A549 (cell line): ENCODE measurements around the gene IFFO2. TPM values are rescaled to one million over a fixed set of nuclear protein-coding genes. Genes with fewer than 3 reads are reported as not detected.
A peak's percentile ranks its signal among the peaks of the same experiment; 100 is the strongest.

Experiments
- ATAC-seq, 2 experiments: fragments of 200-7000 bp in 1 of 2; fragments of >200 bp in 1 of 2; cut with Nextera tagmentation in 1 of 2; cut with Tn5 transposase in 1 of 2; 3 replicates each; pipeline versions ENCODE4 v1.8.0 to v1.9.1; 2018 to 2020; ENCODE audit warnings: mild to moderate bottlenecking in 1 of 2, moderate library complexity in 1 of 2
- CTCF ChIA-PET: fragments of 300-600 bp; sonication (Branson Sonifier 250); formaldehyde crosslinking; extraction: SDS; loops from one replicate; lab custom pipeline; 2021; ENCODE audit warnings: antibody characterized with exemption, inconsistent platforms; lab: Yijun Ruan, JAX
- POLR2A ChIA-PET: fragments of 350-600 bp; formaldehyde crosslinking; extraction: SDS; loops from one replicate; lab custom pipeline; 2021; ENCODE audit warnings: antibody characterized with exemption, inconsistent platforms; lab: Yijun Ruan, JAX
- DNase-seq, 2 experiments: peaks; one replicate each; pipeline versions ENCODE4 v3.0.0 to v3.0.0-alpha.2; 2011 to 2016; ENCODE audit warnings: low read depth in 1 of 2, low spot score in 1 of 2
- FAIRE-seq: peaks from 2 replicates; lab custom pipeline; 2011; peaks lifted over from hg19 to GRCh38; lab: Jason Lieb, UNC
- H3K27ac ChIP-seq, 2 experiments: fragments of >200 bp; sonication (Bioruptor Twin); formaldehyde crosslinking; 3 replicates each; pipeline ENCODE4 v1.5.1; 2016 to 2017
- H3K4me1 ChIP-seq: fragments of >200 bp; sonication (Bioruptor Twin); formaldehyde crosslinking; 3 replicates; pipeline ENCODE4 v1.6.1; 2016
- H3K4me2 ChIP-seq: fragments of >200 bp; sonication (Bioruptor Twin); formaldehyde crosslinking; 3 replicates; pipeline ENCODE4 v1.6.1; 2016
- H3K4me3 ChIP-seq: fragments of >200 bp; sonication (Bioruptor Twin); formaldehyde crosslinking; 3 replicates; pipeline ENCODE4 v1.5.1; 2016
- H3K9me3 ChIP-seq: fragments of >200 bp; sonication (Bioruptor Twin); formaldehyde crosslinking; 3 replicates; pipeline ENCODE4 v1.6.1; 2016
- CBX2 ChIP-seq: fragments of 200-600 bp; sonication (generic); IDR thresholded peaks from 2 replicates; pipeline ENCODE4 v1.6.1; 2016; ENCODE audit warnings: low read depth, mild to moderate bottlenecking, borderline replicate concordance
- CBX8 ChIP-seq: fragments of 200-600 bp; sonication (generic); IDR thresholded peaks from 2 replicates; pipeline ENCODE4 v1.6.1; 2016
- CEBPB ChIP-seq, 2 experiments: fragments of >200 bp in 1 of 2; sonication (Bioruptor Twin) in 1 of 2; formaldehyde crosslinking in 1 of 2; IDR thresholded peaks; 2 replicates each; pipeline ENCODE4 v1.6.1; 2012 to 2016
- CHD2 ChIP-seq: fragments of 150-350 bp; IDR thresholded peaks from 2 replicates; pipeline ENCODE4 v1.6.1; 2014; ENCODE audit warnings: low read length; ENCODE audit not compliant: partially characterized antibody
- CTCF ChIP-seq: fragments of >200 bp; sonication (Bioruptor Twin); formaldehyde crosslinking; IDR thresholded peaks from 3 replicates; pipeline ENCODE4 v1.5.1; 2016
- EP300 ChIP-seq, 2 experiments: fragments of >200 bp; sonication (Bioruptor Twin); formaldehyde crosslinking; IDR thresholded peaks; 2 replicates in 1 of 2; 3 replicates in 1 of 2; pipeline ENCODE4 v1.6.1; 2016 to 2017
- HMGXB4 ChIP-seq: fragments of 250-450 bp; sonication (Bioruptor Pico); IDR thresholded peaks from 2 replicates; pipeline ENCODE4 v1.5.0; 2021; ENCODE audit warnings: mild to moderate bottlenecking, moderate library complexity, borderline replicate concordance
- HOXA7 ChIP-seq: fragments of 250-450 bp; sonication (Bioruptor Pico); IDR thresholded peaks from 2 replicates; pipeline ENCODE4 v1.5.0; 2020; ENCODE audit warnings: mild to moderate bottlenecking, moderate library complexity
- HOXB13 ChIP-seq: fragments of 250-450 bp; sonication (Bioruptor Pico); IDR thresholded peaks from 2 replicates; pipeline ENCODE4 v1.5.0; 2020; ENCODE audit warnings: low read depth, mild to moderate bottlenecking, moderate library complexity
- JUN ChIP-seq, 2 experiments: fragments of >200 bp; sonication (Bioruptor Twin); formaldehyde crosslinking; IDR thresholded peaks; 2 replicates in 1 of 2; 3 replicates in 1 of 2; pipeline ENCODE4 v1.6.1; 2016 to 2017
- KDM5A ChIP-seq: fragments of 200-600 bp; sonication (generic); IDR thresholded peaks from 2 replicates; pipeline ENCODE4 v1.6.1; 2016; ENCODE audit warnings: antibody characterized with exemption, mild to moderate bottlenecking
- MAX ChIP-seq: IDR thresholded peaks from 2 replicates; pipeline ENCODE4 v1.6.1; 2012
- NPAS2 ChIP-seq: fragments of 250-450 bp; sonication (Bioruptor Pico); IDR thresholded peaks from 2 replicates; pipeline ENCODE4 v1.8.0; 2022; ENCODE audit warnings: mild to moderate bottlenecking, moderate library complexity, borderline replicate concordance
- PHF8 ChIP-seq: fragments of 200-600 bp; sonication (generic); IDR thresholded peaks from 2 replicates; pipeline ENCODE4 v1.6.1; 2016; ENCODE audit warnings: low read depth, mild to moderate bottlenecking, antibody characterized with exemption, moderate library complexity, borderline replicate concordance
- POLR2AphosphoS2 ChIP-seq: conservative IDR thresholded peaks from 2 replicates; pipeline ENCODE4 v1.6.1; 2012; ENCODE audit warnings: low read length, improper control_type of control experiment, inconsistent platforms
- RARB ChIP-seq: fragments of 250-450 bp; sonication (Bioruptor Pico); IDR thresholded peaks from 2 replicates; pipeline ENCODE4 v1.8.0; 2021; ENCODE audit warnings: mild to moderate bottlenecking, moderate library complexity
- RCOR1 ChIP-seq: fragments of 150-350 bp; IDR thresholded peaks from 2 replicates; pipeline ENCODE4 v1.6.1; 2014; ENCODE audit warnings: antibody characterized with exemption, low read length, low read depth
- REST ChIP-seq: fragments of 200-600 bp; sonication (generic); IDR thresholded peaks from 2 replicates; pipeline ENCODE4 v1.6.1; 2016; ENCODE audit warnings: antibody characterized with exemption, mild to moderate bottlenecking, moderate library complexity
- TFCP2L1 ChIP-seq: fragments of 250-450 bp; sonication (Bioruptor Pico); IDR thresholded peaks from 2 replicates; pipeline ENCODE4 v1.5.0; 2021; ENCODE audit warnings: mild to moderate bottlenecking
- TP53 ChIP-seq: fragments of 250-450 bp; sonication (Bioruptor Pico); IDR thresholded peaks from 2 replicates; pipeline ENCODE4 v1.5.0; 2021; ENCODE audit warnings: mild to moderate bottlenecking, moderate library complexity
- ZC3H11A ChIP-seq: fragments of 450-650 bp; IDR thresholded peaks from 2 replicates; pipeline ENCODE4 v1.6.1; 2014; ENCODE audit warnings: antibody characterized with exemption, mild to moderate bottlenecking
- ZSCAN20 ChIP-seq: fragments of 250-450 bp; sonication (Bioruptor Pico); IDR thresholded peaks from 2 replicates; pipeline ENCODE4 v1.8.0; 2022; ENCODE audit warnings: mild to moderate bottlenecking, moderate library complexity
- WGBS: methylation state at CpG from one replicate; pipeline ENCODE4 v1.1.6; 2017; ENCODE audit errors: missing lambda C conversion rate; 5-methylcytosine and 5-hydroxymethylcytosine counted together
- polyA plus RNA-seq, 4 experiments: library from polyadenylated mRNA; depleted of rRNA in 3 of 4; stranded (reverse); fragments of >200 nt; fragmentation: RNase III in 1 of 4; extraction: RNeasy Plus Mini Kit Qiagen cat#74134 plus additional on column Dnase treatment in 1 of 4; gene quantifications; 2 replicates in 3 of 4; 3 replicates in 1 of 4; pipeline ENCODE4 v1.2.3, GENCODE V29; 2011 to 2017

Gene IFFO2
- polyA plus RNA-seq, 2 of the 4 experiments (the other 2 are of a cell fraction) = 24.3 to 53.9 TPM

GRCh38 chr1:19003371-19004290 lies 47.2 kb upstream of the IFFO2 start:
- Histone ChIP-seq H3K4me2 (no peak overlapping the region), H3K9me3 (peaks cover 21% of the 10 kb centered on the region), H3K4me1 (peaks cover 29% of the 10 kb centered on the region), H3K27ac (peak overlapping the region in 1 of 2 experiments; percentile 52; a peak in 3 of 6 replicates)
- DNase-seq (no peak), FAIRE-seq (no peak), ATAC-seq (no peak)
- POLR2A ChIA-PET = no interaction called here
- TF ChIP-seq CBX2 = no peak
- TF ChIP-seq PHF8 = no peak
- no peak for TF ChIP-seq CTCF
- no peak for TF ChIP-seq HOXB13 (CRISPR knock-in tag)
- no peak for TF ChIP-seq MAX
- TF ChIP-seq CBX8 = no peak
- no peak for TF ChIP-seq TFCP2L1 (CRISPR knock-in tag)
- TF ChIP-seq HOXA7 (CRISPR knock-in tag) = no peak
- TF ChIP-seq EP300 (IDR thresholded peaks at IDR 0.05) = no peak
- TF ChIP-seq NPAS2 (CRISPR knock-in tag) = no peak
- TF ChIP-seq CHD2 = no peak
- TF ChIP-seq CEBPB (IDR thresholded peaks at IDR 0.05) = no peak
- TF ChIP-seq RARB = no peak
- TF ChIP-seq RCOR1 = no peak
- TF ChIP-seq, all 56 proteins: peak for 0
- CTCF ChIA-PET = interaction anchor here (0.5 kb wide), 1 partner anchor 68 kb away, joined by 5 read pairs; no protein-coding TSS in a partner anchor
- WGBS = 94% methylated on average over 11 of the region's 11 CpGs
- no peak overlapping the region for H3K4me3 ChIP-seq

DNA sequence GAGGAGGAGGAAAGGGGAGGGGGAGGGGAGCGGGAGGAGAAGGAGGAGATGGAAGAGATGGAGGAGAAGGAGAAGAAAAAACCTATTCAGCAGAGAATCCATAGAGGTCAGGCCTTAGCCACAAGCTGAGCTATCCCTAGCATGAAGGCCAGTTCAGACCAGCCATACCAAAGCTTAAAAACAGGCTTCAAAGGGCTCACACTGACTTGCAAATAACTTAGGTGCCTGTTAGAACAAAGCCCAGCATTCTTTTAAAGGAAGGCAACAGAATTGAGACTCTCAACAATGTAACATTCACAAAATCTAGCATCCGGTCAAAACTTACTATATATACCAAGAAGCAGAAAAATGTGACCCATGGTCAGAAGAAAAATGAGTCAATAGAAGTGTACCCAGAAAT lies 43.6 kb upstream of the IFFO2 start:
- 88% methylated on average over 1 of the region's 2 CpGs for WGBS
- TF ChIP-seq TP53 = no peak
- TF ChIP-seq HMGXB4 (CRISPR knock-in tag) = no peak
- TF ChIP-seq, all 56 proteins: peak for 0
- ATAC-seq = no peak

GRCh38 chr1:18999359-18999758 lies 42.9 kb upstream of the IFFO2 start:
- DNase-seq = no peak
- Histone ChIP-seq H3K9me3 (peaks cover 21% of the 10 kb centered on the region; the same call in 2 of the 3 replicates), H3K4me2 (no peak overlapping the region), H3K4me3 (no peak overlapping the region), H3K4me1 (no peaks in the 10 kb centered on the region), H3K27ac (no peak overlapping the region)
- WGBS = 60% methylated on average over 2 of the region's 2 CpGs
- ChIA-PET CTCF (interaction anchor here (0.9 to 1.3 kb wide), 2 partner anchors 10 kb away, joined by 3 read pairs; no protein-coding TSS in a partner anchor), POLR2A (no interaction called here)
- no peak for ATAC-seq
- no peak for FAIRE-seq
- no peak for TF ChIP-seq ZC3H11A
- TF ChIP-seq HMGXB4 (CRISPR knock-in tag) = no peak
- no peak for TF ChIP-seq HOXA7 (CRISPR knock-in tag)
- TF ChIP-seq KDM5A = no peak
- TF ChIP-seq POLR2AphosphoS2 = no peak
- TF ChIP-seq CBX2 = no peak
- TF ChIP-seq ZSCAN20 (CRISPR knock-in tag) = no peak
- no peak for TF ChIP-seq CHD2
- TF ChIP-seq JUN (IDR thresholded peaks at IDR 0.05) = no peak
- no peak for TF ChIP-seq RARB
- no peak for TF ChIP-seq CBX8
- TF ChIP-seq REST = no peak

More for the DNA sequence above, 43.6 kb upstream of the IFFO2 start:
- Histone ChIP-seq H3K4me1 (no peaks in the 10 kb centered on the region), H3K4me2 (no peak overlapping the region), H3K27ac (no peak overlapping the region), H3K9me3 (peaks cover 21% of the 10 kb centered on the region), H3K4me3 (no peak overlapping the region)
- CTCF ChIA-PET = interaction anchor here (0.8 to 1.3 kb wide), 3 partner anchors 10 to 93 kb away, joined by 3 read pairs; no protein-coding TSS in a partner anchor
- DNase-seq = no peak
- no peak for FAIRE-seq
- POLR2A ChIA-PET = no interaction called here
